CD4-positive, CD25-positive, alpha-beta regulatory T cell (primary cell): ENCODE measurements around the gene CDK2AP2. TPM values are rescaled to one million over a fixed set of nuclear protein-coding genes. Genes with fewer than 3 reads are reported as not detected.

Source experiments
- ATAC-seq, 2 donors: fragments of 150-1000 bp; cut with Tn5 transposase; one replicate each; pipeline ENCODE4 v1.10.0; 2021; ENCODE audit warnings: low read depth in 2 of 2, moderate number of reproducible peaks in 2 of 2, moderate library complexity in 1 of 2
- DNase-seq, 3 donors: peaks; one replicate each; pipeline versions ENCODE4 v3.0.0 to v3.0.0-alpha.2; 2012 to 2022; ENCODE audit warnings: mixed read lengths in 1 of 3
- H3K27ac ChIP-seq: one replicate; pipeline ENCODE4 v1.7.0; 2013; ENCODE audit warnings: mild to moderate bottlenecking, low read length; ENCODE audit not compliant: insufficient read depth, poor library complexity, severe bottlenecking
- H3K27me3 ChIP-seq: one replicate; pipeline ENCODE4 v1.7.0; 2013; ENCODE audit warnings: low read length; ENCODE audit not compliant: control insufficient read depth, insufficient read depth
- H3K36me3 ChIP-seq: one replicate; pipeline ENCODE4 v1.7.0; 2013; ENCODE audit warnings: mild to moderate bottlenecking, low read length, moderate library complexity; ENCODE audit not compliant: control insufficient read depth, insufficient read depth
- H3K4me1 ChIP-seq: 2 replicates; pipeline ENCODE4 v1.7.0; 2013; ENCODE audit warnings: mild to moderate bottlenecking, low read length; ENCODE audit not compliant: insufficient read depth, control insufficient read depth, poor library complexity, severe bottlenecking
- H3K4me3 ChIP-seq: one replicate; pipeline ENCODE4 v1.7.0; 2013; ENCODE audit warnings: low read depth, mild to moderate bottlenecking, low read length, moderate library complexity
- H3K9me3 ChIP-seq, 2 experiments: 1 replicate in 1 of 2; 2 replicates in 1 of 2; pipeline ENCODE4 v1.7.0; 2013; ENCODE audit warnings: low read length in 2 of 2, mild to moderate bottlenecking in 1 of 2, moderate library complexity in 1 of 2; ENCODE audit not compliant: control insufficient read depth in 2 of 2
- H3K27ac Mint-ChIP-seq, 3 donors: one replicate each; pipeline ENCODE4 v1.8.0; 2020 to 2022; ENCODE audit warnings: mild to moderate bottlenecking in 3 of 3, mixed read lengths in 3 of 3, moderate library complexity in 2 of 3
- H3K27me3 Mint-ChIP-seq: one replicate; pipeline ENCODE4 v1.8.0; 2022; ENCODE audit warnings: mild to moderate bottlenecking, mixed read lengths
- H3K36me3 Mint-ChIP-seq: one replicate; pipeline ENCODE4 v1.8.0; 2020; ENCODE audit warnings: mixed read lengths
- H3K4me1 Mint-ChIP-seq, 4 donors: one replicate each; pipeline ENCODE4 v1.8.0; 2020 to 2022; ENCODE audit warnings: mixed read lengths in 4 of 4, mild to moderate bottlenecking in 1 of 4
- H3K4me3 Mint-ChIP-seq, 4 donors: one replicate each; pipeline ENCODE4 v1.8.0; 2020 to 2022; ENCODE audit warnings: mild to moderate bottlenecking in 4 of 4, mixed read lengths in 4 of 4, moderate library complexity in 3 of 4
- H3K9me3 Mint-ChIP-seq, 7 donors: one replicate each; pipeline ENCODE4 v1.8.0; 2020 to 2022; ENCODE audit warnings: mixed read lengths in 7 of 7, mild to moderate bottlenecking in 3 of 7, moderate library complexity in 2 of 7
- polyA plus RNA-seq, 4 donors: library from polyadenylated mRNA; unstranded; fragments of 300-500 nt; fragmentation: Illumina TruSeq; gene quantifications; one replicate each; pipeline ENCODE4 v1.2.3, GENCODE V29; 2021
- total RNA-seq: library from RNA; stranded (reverse); gene quantifications from one replicate; pipeline ENCODE4 v1.2.3, GENCODE V29; 2022

The CDK2AP2 gene
- total and polyA plus RNA-seq, 5 donors from 2014 or later, result 38.5 to 135 (median 122) TPM

GRCh38 chr11:67470337-67471002, 37.5 kb downstream of the CDK2AP2 start:
- Mint-ChIP-seq H3K9me3 (no peaks in the 10 kb centered on the region), H3K36me3 (no peaks in the 10 kb centered on the region), H3K27me3 (no peaks in the 10 kb centered on the region), H3K4me3 (peak overlapping the region in 3 of 4 donors; percentile 83 to 97 (median 92)), H3K4me1 (peaks cover 3 to 30% (median 11%) of the 10 kb centered on the region in 4 donors), H3K27ac (peak overlapping the region; percentile 26 to 91 (median 88))
- peaks cover 35% of the 10 kb centered on the region for H3K4me1 ChIP-seq
- DNase-seq, result no peak
- no peak overlapping the region for H3K27ac ChIP-seq
- no peaks in the 10 kb centered on the region for H3K9me3 ChIP-seq
- H3K4me3 ChIP-seq, result no peak overlapping the region
- H3K27me3 ChIP-seq, result no peaks in the 10 kb centered on the region
- H3K36me3 ChIP-seq, result no peaks in the 10 kb centered on the region
- no peak for ATAC-seq

- H3K36me3 Mint-ChIP-seq, result no peaks in the 10 kb centered on the region
- H3K4me1 ChIP-seq, result peaks cover 43% of the 10 kb centered on the region
- no peaks in the 10 kb centered on the region for H3K27me3 Mint-ChIP-seq
- peaks cover 5 to 38% (median 16%) of the 10 kb centered on the region in 4 donors for H3K4me1 Mint-ChIP-seq
- peak overlapping the region; percentile 80 for H3K27ac ChIP-seq
- no peaks in the 10 kb centered on the region for H3K9me3 Mint-ChIP-seq
- H3K27ac Mint-ChIP-seq, result peak overlapping the region; percentile 88 to 91 (median 91)
- H3K9me3 ChIP-seq, result no peaks in the 10 kb centered on the region
- peak overlapping the region; percentile 83 to 97 (median 90) for H3K4me3 Mint-ChIP-seq
- DNase-seq (no peak), ATAC-seq (no peak)
- H3K4me3 ChIP-seq, result peak overlapping the region; percentile 67
- no peaks in the 10 kb centered on the region for H3K36me3 ChIP-seq
- no peaks in the 10 kb centered on the region for H3K27me3 ChIP-seq
Measured at GRCh38 chr11:67469508-67469811, 38.5 kb downstream of the CDK2AP2 start.

GRCh38 chr11:67468759-67469507, 39.0 kb downstream of the CDK2AP2 start, which contains the start of gene TMEM134:
TSS of gene TMEM134 (minus strand) at chr11:67469251. CDS start at chr11:67469192, 59 bp downstream.
- Mint-ChIP-seq H3K9me3 (no peaks in the 10 kb centered on the region), H3K27me3 (no peaks in the 10 kb centered on the region), H3K27ac (peak within 1 kb of the TSS; percentile 91 to 95 (median 92)), H3K4me3 (peak within 1 kb of the TSS; percentile 91 to 97 (median 92)), H3K4me1 (peaks cover 5 to 43% (median 15%) of the 10 kb centered on the region in 4 donors), H3K36me3 (no peaks in the 10 kb centered on the region)
- Histone ChIP-seq H3K36me3 (no peaks in the 10 kb centered on the region), H3K9me3 (no peaks in the 10 kb centered on the region), H3K4me3 (peak within 1 kb of the TSS; percentile 76), H3K27ac (peak within 1 kb of the TSS; percentile 80), H3K27me3 (no peaks in the 10 kb centered on the region), H3K4me1 (peaks cover 48% of the 10 kb centered on the region)
- ATAC-seq (peak; percentile 78 to 80), DNase-seq (peak; percentile 87 to 94 (median 87))

DNA sequence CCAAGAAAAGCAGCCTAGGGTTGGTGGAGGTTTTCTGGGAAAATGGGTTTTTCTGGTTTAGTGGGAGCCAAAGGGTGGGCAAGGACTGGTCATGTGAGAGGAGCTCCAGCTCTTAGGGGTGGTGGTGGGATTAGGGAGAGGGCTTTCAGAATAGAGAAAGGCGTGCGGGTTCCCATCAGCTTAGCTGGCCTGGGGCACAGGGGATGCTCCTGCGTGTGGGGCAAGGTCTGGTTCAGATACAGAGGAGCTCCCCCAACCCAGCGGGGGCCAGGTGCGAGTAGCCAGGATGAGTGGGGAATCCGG, 39.6 kb downstream of the CDK2AP2 start:
- no peaks in the 10 kb centered on the region for H3K27me3 Mint-ChIP-seq
- Histone ChIP-seq H3K27me3 (no peaks in the 10 kb centered on the region), H3K36me3 (no peaks in the 10 kb centered on the region), H3K4me1 (peaks cover 50% of the 10 kb centered on the region), H3K4me3 (peak overlapping the region; percentile 76), H3K9me3 (no peaks in the 10 kb centered on the region), H3K27ac (peak overlapping the region; percentile 80)
- H3K4me1 Mint-ChIP-seq, result peaks cover 5 to 46% (median 15%) of the 10 kb centered on the region in 4 donors
- H3K27ac Mint-ChIP-seq, result peak overlapping the region; percentile 87 to 95 (median 92)
- ATAC-seq (no peak), DNase-seq (peak in 1 of 3 donors; percentile 27)
- H3K4me3 Mint-ChIP-seq, result peak overlapping the region; percentile 91 to 97 (median 92)
- H3K36me3 Mint-ChIP-seq, result no peaks in the 10 kb centered on the region
- no peaks in the 10 kb centered on the region for H3K9me3 Mint-ChIP-seq

DNA sequence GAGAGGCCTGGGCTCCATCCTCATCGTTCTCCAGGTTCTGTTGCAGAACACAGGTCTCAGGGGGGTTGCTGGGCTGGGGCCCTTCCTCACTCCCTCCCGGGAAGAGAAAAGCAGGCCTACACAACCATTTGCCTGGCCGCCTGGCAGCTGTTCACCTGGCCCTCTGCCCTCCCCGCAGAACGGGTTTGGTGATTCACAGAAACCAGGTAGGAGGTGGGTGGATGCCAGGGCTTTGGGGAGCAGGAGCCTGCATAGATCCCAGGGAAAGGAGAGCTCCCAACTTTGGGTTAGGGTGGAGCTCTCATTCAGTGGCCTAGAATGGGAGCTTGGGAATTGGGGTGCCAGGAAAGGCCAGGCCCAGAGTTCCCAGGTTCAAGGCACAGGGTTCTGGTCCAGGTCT, 39.9 kb downstream of the CDK2AP2 start:
- no peak for DNase-seq
- H3K9me3 Mint-ChIP-seq, result no peaks in the 10 kb centered on the region
- peak overlapping the region; percentile 91 to 97 (median 92) for H3K4me3 Mint-ChIP-seq
- Histone ChIP-seq H3K4me1 (peaks cover 50% of the 10 kb centered on the region), H3K27ac (peak overlapping the region; percentile 80), H3K27me3 (no peaks in the 10 kb centered on the region), H3K36me3 (no peaks in the 10 kb centered on the region), H3K4me3 (peak overlapping the region; percentile 76), H3K9me3 (no peaks in the 10 kb centered on the region)
- H3K36me3 Mint-ChIP-seq, result no peaks in the 10 kb centered on the region
- ATAC-seq, result no peak
- H3K27ac Mint-ChIP-seq, result peak overlapping the region in 2 of 3 donors; percentile 92 to 95
- H3K4me1 Mint-ChIP-seq, result peaks cover 5 to 46% (median 15%) of the 10 kb centered on the region in 4 donors
- no peaks in the 10 kb centered on the region for H3K27me3 Mint-ChIP-seq

DNA sequence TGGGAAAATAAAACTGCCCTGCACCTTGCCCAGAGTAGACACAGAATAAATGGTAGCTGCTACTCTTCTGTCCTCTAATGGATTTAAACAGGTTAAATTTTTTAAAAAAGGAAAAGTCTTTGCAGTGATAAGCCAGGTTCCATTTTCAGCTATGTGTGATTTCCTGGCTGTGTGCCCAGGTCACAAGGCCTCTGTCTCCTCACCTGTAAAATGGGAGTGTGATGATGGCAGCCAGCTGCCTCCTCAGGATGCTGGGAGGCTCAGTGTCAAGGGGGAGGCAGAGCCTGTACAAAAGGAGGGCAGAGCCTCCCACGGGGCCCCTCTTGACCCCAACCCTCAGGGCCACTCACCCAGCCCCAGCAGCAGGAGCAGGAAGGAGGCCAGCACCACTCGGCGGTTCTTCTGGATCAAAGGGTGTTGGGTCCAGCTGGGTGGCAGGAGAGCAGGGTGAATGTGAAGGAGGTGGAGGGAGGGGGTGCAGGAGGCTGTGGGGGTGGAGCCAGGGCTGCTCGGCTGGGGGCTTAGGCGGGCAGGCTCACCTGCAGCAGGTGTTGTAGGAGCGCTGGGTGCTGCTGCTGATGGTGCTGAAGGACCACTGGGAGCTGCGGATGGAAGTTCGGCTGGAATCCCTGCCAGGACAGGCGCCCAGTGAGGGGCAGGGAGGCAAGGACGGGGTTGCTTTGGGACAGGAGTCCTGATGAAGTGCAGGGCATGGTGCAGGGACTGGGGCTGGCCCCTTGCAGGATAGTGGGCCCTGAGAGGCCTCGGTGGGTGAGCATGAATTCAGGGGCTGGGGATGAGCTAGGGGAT, 40.8 kb downstream of the CDK2AP2 start:
- Mint-ChIP-seq H3K4me3 (peak overlapping the region; percentile 91 to 97 (median 92)), H3K36me3 (no peaks in the 10 kb centered on the region), H3K9me3 (no peaks in the 10 kb centered on the region), H3K4me1 (peaks cover 5 to 49% (median 15%) of the 10 kb centered on the region in 4 donors), H3K27me3 (no peaks in the 10 kb centered on the region), H3K27ac (peak overlapping the region; percentile 88 to 96 (median 92))
- Histone ChIP-seq H3K27me3 (no peaks in the 10 kb centered on the region), H3K27ac (peak overlapping the region; percentile 80), H3K4me3 (no peak overlapping the region), H3K9me3 (no peaks in the 10 kb centered on the region), H3K36me3 (no peaks in the 10 kb centered on the region), H3K4me1 (peaks cover 50% of the 10 kb centered on the region)
- no peak for DNase-seq
- no peak for ATAC-seq

GRCh38 chr11:67466367-67466766, 41.6 kb downstream of the CDK2AP2 start:
- peak overlapping the region; percentile 89 to 97 (median 92) for H3K4me3 Mint-ChIP-seq

More at GRCh38 chr11:67466367-67466766, 41.6 kb downstream of the CDK2AP2 start:
- Mint-ChIP-seq H3K27ac (peak overlapping the region in 2 of 3 donors; percentile 32 to 76), H3K4me1 (peaks cover 2 to 49% (median 15%) of the 10 kb centered on the region in 4 donors), H3K36me3 (no peaks in the 10 kb centered on the region), H3K27me3 (no peaks in the 10 kb centered on the region), H3K9me3 (no peaks in the 10 kb centered on the region)
- Histone ChIP-seq H3K4me1 (peaks cover 50% of the 10 kb centered on the region), H3K27me3 (no peaks in the 10 kb centered on the region), H3K9me3 (no peaks in the 10 kb centered on the region), H3K27ac (no peak overlapping the region), H3K4me3 (no peak overlapping the region), H3K36me3 (no peaks in the 10 kb centered on the region)
- ATAC-seq, result no peak
- DNase-seq, result no peak
